ENCODE data around the gene CYP2D6. TPM values are rescaled to one million over a fixed set of nuclear protein-coding genes. Genes with fewer than 3 reads are reported as not detected.
"Not testable (repeated sequence)": the region's sequence is repeated elsewhere in the genome, so short reads cannot be mapped to it uniquely, and the experiment has no call there.

The CYP2D6 gene
- total RNA-seq, 1 donor from 2014 or later = 3.2 TPM

DNA sequence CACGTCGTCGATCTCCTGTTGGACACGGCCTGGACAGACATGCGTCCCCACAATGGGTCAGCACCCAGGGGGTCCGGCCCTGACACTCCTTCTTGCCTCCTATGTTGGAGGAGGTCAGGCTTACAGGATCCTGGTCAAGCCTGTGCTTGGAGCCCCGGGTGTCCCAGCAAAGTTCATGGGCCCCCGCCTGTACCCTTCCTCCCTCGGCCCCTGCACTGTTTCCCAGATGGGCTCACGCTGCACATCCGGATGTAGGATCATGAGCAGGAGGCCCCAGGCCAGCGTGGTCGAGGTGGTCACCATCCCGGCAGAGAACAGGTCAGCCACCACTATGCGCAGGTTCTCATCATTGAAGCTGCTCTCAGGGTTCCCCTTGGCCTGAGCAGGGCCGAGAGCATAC, 3.0 kb downstream of the CYP2D6 start:
- peaks cover 4% of the 10 kb centered on the region for H3K27me3 Mint-ChIP-seq (ENCODE audit: unreplicated experiment)
- H3K4me1 Mint-ChIP-seq (ENCODE audit: unreplicated experiment) = no peaks in the 10 kb centered on the region
- peak overlapping the region; percentile 30 for H3K27ac Mint-ChIP-seq (ENCODE audit: unreplicated experiment)
- H3K9me3 Mint-ChIP-seq (ENCODE audit: unreplicated experiment) = no peaks in the 10 kb centered on the region
- peaks cover 4% of the 10 kb centered on the region for H3K36me3 Mint-ChIP-seq (ENCODE audit: low read depth, unreplicated experiment)
- H3K4me3 Mint-ChIP-seq (ENCODE audit: unreplicated experiment) = no peak overlapping the region
- TF ChIP-seq, protein P1, sequence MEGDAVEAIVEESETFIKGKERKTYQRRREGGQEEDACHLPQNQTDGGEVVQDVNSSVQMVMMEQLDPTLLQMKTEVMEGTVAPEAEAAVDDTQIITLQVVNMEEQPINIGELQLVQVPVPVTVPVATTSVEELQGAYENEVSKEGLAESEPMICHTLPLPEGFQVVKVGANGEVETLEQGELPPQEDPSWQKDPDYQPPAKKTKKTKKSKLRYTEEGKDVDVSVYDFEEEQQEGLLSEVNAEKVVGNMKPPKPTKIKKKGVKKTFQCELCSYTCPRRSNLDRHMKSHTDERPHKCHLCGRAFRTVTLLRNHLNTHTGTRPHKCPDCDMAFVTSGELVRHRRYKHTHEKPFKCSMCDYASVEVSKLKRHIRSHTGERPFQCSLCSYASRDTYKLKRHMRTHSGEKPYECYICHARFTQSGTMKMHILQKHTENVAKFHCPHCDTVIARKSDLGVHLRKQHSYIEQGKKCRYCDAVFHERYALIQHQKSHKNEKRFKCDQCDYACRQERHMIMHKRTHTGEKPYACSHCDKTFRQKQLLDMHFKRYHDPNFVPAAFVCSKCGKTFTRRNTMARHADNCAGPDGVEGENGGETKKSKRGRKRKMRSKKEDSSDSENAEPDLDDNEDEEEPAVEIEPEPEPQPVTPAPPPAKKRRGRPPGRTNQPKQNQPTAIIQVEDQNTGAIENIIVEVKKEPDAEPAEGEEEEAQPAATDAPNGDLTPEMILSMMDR (IDR thresholded peaks at IDR 0.05; ENCODE audit: unreplicated experiment) = no peak
- DNase-seq (ENCODE audit: low spot score) = no peak

DNA sequence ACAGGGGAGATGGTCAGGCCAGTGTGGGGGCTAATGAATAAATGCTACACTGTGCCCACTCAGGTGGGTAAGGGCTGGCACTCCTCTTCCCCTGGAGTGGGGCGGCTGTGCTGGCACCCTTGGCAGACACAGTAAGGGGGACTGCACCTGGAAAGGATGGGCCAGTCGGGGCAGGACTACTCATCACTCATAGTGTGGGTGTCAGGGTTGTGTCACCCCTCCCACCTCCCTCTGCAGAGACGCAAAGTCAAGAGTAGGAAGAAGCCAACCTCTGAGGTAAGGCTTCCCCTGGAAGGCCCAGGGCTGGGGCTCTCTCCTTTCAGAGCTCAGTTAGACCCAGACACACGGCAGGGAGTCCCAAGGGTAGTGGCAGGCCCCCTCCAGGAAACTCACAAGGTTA, 7.1 kb downstream of the CYP2D6 start:
- H3K4me3 Mint-ChIP-seq (ENCODE audit: unreplicated experiment); H3K27ac Mint-ChIP-seq (ENCODE audit: unreplicated experiment); H3K9me3 Mint-ChIP-seq (ENCODE audit: unreplicated experiment); H3K36me3 Mint-ChIP-seq (ENCODE audit: low read depth, unreplicated experiment); H3K27me3 Mint-ChIP-seq (ENCODE audit: unreplicated experiment); DNase-seq (ENCODE audit: low spot score): not testable (repeated sequence)
- peaks cover 11% of the 10 kb centered on the region for H3K4me1 Mint-ChIP-seq (ENCODE audit: unreplicated experiment)

DNA sequence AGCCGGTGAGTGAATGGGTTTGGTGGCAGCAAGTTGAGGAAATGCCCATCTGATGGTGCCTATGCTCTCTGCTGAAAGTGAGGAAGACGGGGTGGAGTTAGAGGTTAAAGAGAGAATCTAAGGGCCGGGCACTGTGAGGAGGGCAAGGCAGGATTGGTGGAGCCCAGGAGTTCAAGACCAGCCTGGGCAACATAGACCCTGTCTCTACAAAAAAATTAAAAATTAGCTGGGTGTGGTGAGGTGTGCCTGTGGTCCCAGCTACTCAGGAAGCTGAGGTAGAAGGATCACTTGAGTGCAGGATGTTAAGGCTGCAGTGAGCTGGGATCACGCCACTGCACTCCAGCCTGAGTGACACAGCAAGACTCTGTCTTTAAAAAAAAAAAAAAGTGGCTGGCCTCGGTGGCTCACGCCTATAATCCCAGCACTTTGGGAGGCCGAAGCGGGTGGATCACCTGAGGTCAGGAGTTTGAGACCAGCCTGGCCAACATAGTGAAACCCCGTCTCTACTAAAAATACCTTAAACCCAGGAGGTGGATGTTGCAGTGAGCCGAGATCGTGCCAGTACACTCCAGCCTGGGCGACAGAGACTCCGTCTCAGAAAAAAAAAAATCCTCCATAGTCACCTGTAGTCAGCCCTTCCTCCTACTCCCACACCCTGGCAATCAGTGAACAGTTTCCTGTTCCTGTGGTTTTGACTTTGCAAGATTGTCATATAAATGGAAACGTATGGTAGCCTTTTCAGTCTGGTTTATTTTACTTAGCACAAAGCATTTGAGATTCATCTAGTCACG, 10.2 kb downstream of the CYP2D6 start:
- H3K4me1 Mint-ChIP-seq (ENCODE audit: unreplicated experiment) = peaks cover 11% of the 10 kb centered on the region
- peaks cover 11% of the 10 kb centered on the region for H3K36me3 Mint-ChIP-seq (ENCODE audit: low read depth, unreplicated experiment)
- not testable (repeated sequence) for H3K27me3 Mint-ChIP-seq (ENCODE audit: unreplicated experiment); H3K27ac Mint-ChIP-seq (ENCODE audit: unreplicated experiment); H3K9me3 Mint-ChIP-seq (ENCODE audit: unreplicated experiment); DNase-seq (ENCODE audit: low spot score)
- H3K4me3 Mint-ChIP-seq (ENCODE audit: unreplicated experiment) = peak overlapping the region; percentile 17

DNA sequence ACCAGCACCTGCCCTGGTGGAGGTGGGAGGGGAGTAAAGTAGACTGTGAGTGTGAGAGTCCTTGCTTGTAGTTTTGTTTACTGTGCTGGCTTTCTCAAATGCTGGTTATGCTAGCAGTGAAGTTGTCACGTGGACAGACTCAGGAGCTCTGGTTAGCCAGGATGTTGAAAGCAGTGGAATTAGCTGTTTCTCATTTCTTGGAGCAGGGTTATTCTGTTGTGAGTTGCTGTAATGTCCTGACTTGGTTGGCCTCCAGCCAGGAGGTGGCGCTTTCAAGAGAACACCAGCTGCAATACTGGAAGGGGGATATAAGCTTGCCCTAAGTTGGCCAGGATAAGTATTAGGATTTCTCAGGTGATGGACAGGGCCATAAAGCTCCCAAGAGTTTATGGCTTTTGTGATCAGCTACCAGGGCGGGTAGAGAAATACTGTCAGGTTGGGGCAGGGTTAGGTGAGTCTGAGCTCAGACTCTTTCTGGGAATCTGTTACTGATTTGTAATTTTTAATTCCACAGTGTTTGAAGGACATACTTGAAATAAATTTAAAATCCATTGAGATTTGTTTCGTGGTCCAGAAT, 13.7 kb downstream of the CYP2D6 start:
- TF ChIP-seq, protein P1 (IDR thresholded peaks at IDR 0.05; ENCODE audit: unreplicated experiment) = no peak
- H3K27ac Mint-ChIP-seq (ENCODE audit: unreplicated experiment) = no peak overlapping the region
- H3K27me3 Mint-ChIP-seq (ENCODE audit: unreplicated experiment) = peaks cover 3% of the 10 kb centered on the region
- H3K4me1 Mint-ChIP-seq (ENCODE audit: unreplicated experiment) = peaks cover 11% of the 10 kb centered on the region
- H3K9me3 Mint-ChIP-seq (ENCODE audit: unreplicated experiment) = no peaks in the 10 kb centered on the region
- no peak overlapping the region for H3K4me3 Mint-ChIP-seq (ENCODE audit: unreplicated experiment)
- H3K36me3 Mint-ChIP-seq (ENCODE audit: low read depth, unreplicated experiment) = peaks cover 15% of the 10 kb centered on the region
- DNase-seq (ENCODE audit: low spot score) = no peak

DNA sequence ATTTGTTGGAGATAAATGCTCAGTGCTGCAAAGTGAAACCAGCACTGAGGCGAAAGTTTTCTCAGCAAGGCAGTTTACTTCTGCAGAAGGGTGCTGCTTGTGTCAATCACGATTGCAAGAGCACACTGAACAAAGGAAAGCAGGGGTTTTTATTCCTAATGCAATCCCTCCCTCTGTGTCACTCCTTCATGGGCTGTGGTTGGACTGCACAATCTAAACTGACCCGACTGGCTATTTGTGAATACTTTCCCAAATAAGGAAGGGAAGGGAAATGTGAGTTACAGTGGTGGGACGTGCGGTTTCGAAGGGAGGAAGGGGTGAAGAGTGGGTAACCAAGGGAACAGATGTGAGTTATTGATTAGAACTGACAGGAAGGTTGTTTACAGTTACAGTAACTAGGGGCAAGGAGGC, 15.2 kb downstream of the CYP2D6 start:
- H3K4me3 Mint-ChIP-seq (ENCODE audit: unreplicated experiment) = peak overlapping the region; percentile 56
- not testable (repeated sequence) for H3K9me3 Mint-ChIP-seq (ENCODE audit: unreplicated experiment); DNase-seq (ENCODE audit: low spot score)

DNA sequence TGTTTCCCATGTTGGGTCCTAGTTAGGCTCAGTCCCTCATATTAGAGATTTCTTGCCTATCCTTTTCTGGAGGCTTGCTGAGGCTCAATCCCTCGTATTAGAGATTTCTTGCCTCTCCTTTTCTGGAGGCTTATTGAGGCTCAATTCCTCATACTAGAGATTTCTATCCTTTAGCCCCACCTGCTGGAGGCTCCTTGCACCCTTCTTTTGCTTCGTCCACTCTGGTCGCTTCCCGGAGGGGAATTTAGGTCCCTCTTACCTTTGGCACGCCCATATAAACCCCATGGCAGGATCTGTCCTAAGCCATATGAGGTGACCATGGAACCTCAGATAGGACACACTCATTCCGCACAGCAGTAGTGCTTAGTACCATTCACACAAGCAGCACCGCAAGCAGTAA, 15.9 kb downstream of the CYP2D6 start:
- DNase-seq (ENCODE audit: low spot score) = no peak
- Mint-ChIP-seq H3K36me3 (ENCODE audit: low read depth, unreplicated experiment) (peaks cover 15% of the 10 kb centered on the region), H3K4me1 (ENCODE audit: unreplicated experiment) (peaks cover 2% of the 10 kb centered on the region)

More for the DNA sequence above, 15.2 kb downstream of the CYP2D6 start:
- H3K27me3 Mint-ChIP-seq (ENCODE audit: unreplicated experiment); H3K27ac Mint-ChIP-seq (ENCODE audit: unreplicated experiment); H3K4me1 Mint-ChIP-seq (ENCODE audit: unreplicated experiment): not testable (repeated sequence)
- H3K36me3 Mint-ChIP-seq (ENCODE audit: low read depth, unreplicated experiment) = peaks cover 15% of the 10 kb centered on the region

DNA sequence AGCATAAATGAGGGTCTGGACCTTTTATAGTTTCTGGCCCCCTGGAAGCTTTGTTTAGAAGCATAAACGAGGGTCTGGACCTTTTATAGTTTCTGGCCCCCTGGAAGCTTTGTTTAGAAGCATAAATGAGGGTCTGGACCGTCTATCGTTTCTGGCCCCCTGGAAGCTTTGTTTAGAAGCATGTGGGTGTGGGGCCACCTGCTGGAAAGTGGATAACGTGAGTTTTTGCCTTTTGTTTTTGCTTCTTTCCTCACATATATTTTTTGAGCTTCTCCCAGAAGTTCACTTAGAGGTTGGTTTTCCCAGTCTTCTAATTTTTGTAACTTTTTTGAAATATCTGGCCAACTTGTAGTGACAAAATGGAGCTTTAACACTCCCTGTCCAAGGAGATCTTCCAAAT, 17.8 kb downstream of the CYP2D6 start:
- H3K27me3 Mint-ChIP-seq (ENCODE audit: unreplicated experiment); DNase-seq (ENCODE audit: low spot score); H3K27ac Mint-ChIP-seq (ENCODE audit: unreplicated experiment): not testable (repeated sequence)

More for the DNA sequence above, 15.9 kb downstream of the CYP2D6 start:
- H3K27ac Mint-ChIP-seq (ENCODE audit: unreplicated experiment) = no peak overlapping the region
- no peaks in the 10 kb centered on the region for H3K9me3 Mint-ChIP-seq (ENCODE audit: unreplicated experiment)
- H3K4me3 Mint-ChIP-seq (ENCODE audit: unreplicated experiment) = no peak overlapping the region
- H3K27me3 Mint-ChIP-seq (ENCODE audit: unreplicated experiment) = peaks cover 2% of the 10 kb centered on the region
- TF ChIP-seq, protein P1 (IDR thresholded peaks at IDR 0.05; ENCODE audit: unreplicated experiment) = no peak

More for the DNA sequence above, 17.8 kb downstream of the CYP2D6 start:
- H3K36me3 Mint-ChIP-seq (ENCODE audit: low read depth, unreplicated experiment) = peaks cover 12% of the 10 kb centered on the region
- not testable (repeated sequence) for H3K4me1 Mint-ChIP-seq (ENCODE audit: unreplicated experiment); H3K9me3 Mint-ChIP-seq (ENCODE audit: unreplicated experiment); H3K4me3 Mint-ChIP-seq (ENCODE audit: unreplicated experiment)
